PC-3 (cell line): ENCODE data around the gene CEP170. TPM values are rescaled to one million over a fixed set of nuclear protein-coding genes. Genes with fewer than 3 reads are reported as not detected.
"Not testable (repeated sequence)": the region's sequence is repeated elsewhere in the genome, so short reads cannot be mapped to it uniquely, and the experiment has no call there.

Experiments used
- ATAC-seq: fragments of 200-7000 bp; cut with Tn5 transposase; 2 replicates; pipeline ENCODE4 v1.9.1; 2020; ENCODE audit warnings: mild to moderate bottlenecking, moderate library complexity
- BruUV-seq: library from RNA; stranded (reverse); fragments of 400-500 nt; replicated peaks from 2 replicates; lab custom pipeline; 2021; lab: Mats Ljungman, UMichigan
- CTCF ChIA-PET: fragments of 300-600 bp; sonication (Branson Sonifier 250); formaldehyde crosslinking; loops from one replicate; lab custom pipeline; 2022; ENCODE audit warnings: antibody characterized with exemption; lab: Charles Lee
- POLR2A ChIA-PET: fragments of 300-600 bp; sonication (Branson Sonifier 250); formaldehyde crosslinking; loops from one replicate; lab custom pipeline; 2022; ENCODE audit warnings: antibody characterized with exemption; ENCODE audit not compliant: unreplicated experiment; lab: Charles Lee
- DNase-seq: peaks from one replicate; pipeline ENCODE4 v3.0.0-alpha.2; 2015
- H2AFZ ChIP-seq: fragments of 300-600 bp; sonication (generic); 2 replicates; pipeline ENCODE4 v1.6.0; 2016; ENCODE audit warnings: antibody characterized with exemption, low read length
- H3F3A ChIP-seq: fragments of 300-600 bp; sonication (generic); one replicate; pipeline ENCODE4 v1.6.0; 2017; ENCODE audit warnings: antibody characterized with exemption, low read length, control low read depth, mild to moderate bottlenecking; ENCODE audit not compliant: unreplicated experiment
- H3K27ac ChIP-seq: fragments of 300-600 bp; sonication (generic); 2 replicates; pipeline ENCODE4 v1.5.1; 2016; ENCODE audit warnings: mild to moderate bottlenecking, low read length
- H3K27me3 ChIP-seq: fragments of 300-600 bp; sonication (generic); 2 replicates; pipeline ENCODE4 v1.6.1; 2016; ENCODE audit warnings: low read length, mixed read lengths
- H3K36me3 ChIP-seq: fragments of 300-600 bp; sonication (generic); 2 replicates; pipeline ENCODE4 v1.6.1; 2016; ENCODE audit warnings: low read depth, mixed run types, low read length, mixed read lengths
- H3K4me1 ChIP-seq: fragments of 300-600 bp; sonication (generic); 2 replicates; pipeline ENCODE4 v1.5.1; 2016; ENCODE audit warnings: low read length; ENCODE audit not compliant: insufficient read depth
- H3K4me2 ChIP-seq: fragments of 300-600 bp; sonication (generic); 2 replicates; pipeline ENCODE4 v1.6.0; 2016; ENCODE audit warnings: low read length
- H3K4me3 ChIP-seq: fragments of 300-600 bp; sonication (generic); 2 replicates; pipeline ENCODE4 v1.5.1; 2016; ENCODE audit warnings: mild to moderate bottlenecking, low read length, mixed read lengths
- H3K79me2 ChIP-seq: fragments of 300-600 bp; sonication (generic); 2 replicates; pipeline ENCODE4 v1.6.1; 2017; ENCODE audit warnings: low read length, mixed read lengths
- H3K9ac ChIP-seq: fragments of 300-600 bp; sonication (generic); 2 replicates; pipeline ENCODE4 v1.6.0; 2016; ENCODE audit warnings: mild to moderate bottlenecking, low read length
- H3K9me2 ChIP-seq: fragments of 300-600 bp; sonication (generic); replicated peaks from 2 replicates; pipeline ENCODE4 v1.6.1; 2016; ENCODE audit warnings: mixed run types, low read length, mixed read lengths
- H3K9me3 ChIP-seq: fragments of 300-600 bp; sonication (generic); 2 replicates; pipeline ENCODE4 v1.6.1; 2016; ENCODE audit warnings: low read length, mixed read lengths
- H4K20me1 ChIP-seq: fragments of 300-600 bp; sonication (generic); 2 replicates; pipeline ENCODE4 v1.6.1; 2016; ENCODE audit warnings: low read length, mixed read lengths
- intact Hi-C: fragments of 100-400 bp; cut with micrococcal nuclease; formaldehyde crosslinking; loops from 2 replicates; pipeline ENCODE4 v1.9.0; 2023
- total RNA-seq: library from RNA; depleted of rRNA; stranded (reverse); fragments of >200 nt; gene quantifications from 2 replicates; pipeline ENCODE4 v1.2.3, GENCODE V29; 2014

The CEP170 gene
- total RNA-seq, 1 experiment from 2014 or later = 65.3 TPM

GRCh38 chr1:243204336-243204735 is 50.7 kb downstream of the CEP170 start:
- H3K9ac ChIP-seq, H3K27me3 ChIP-seq, CTCF ChIA-PET, BruUV-seq, POLR2A ChIA-PET, H3K79me2 ChIP-seq, H3K9me3 ChIP-seq, H3K4me1 ChIP-seq, ATAC-seq, H3K4me2 ChIP-seq, intact Hi-C loops, H3K4me3 ChIP-seq, H4K20me1 ChIP-seq, H3F3A ChIP-seq, H3K27ac ChIP-seq, H3K9me2 ChIP-seq, H2AFZ ChIP-seq: not testable (repeated sequence)
- peaks cover 13% of the 10 kb centered on the region; the same call in 1 of the 2 replicates for H3K36me3 ChIP-seq
- DNase-seq = peak; percentile 19

GRCh38 chr1:243203196-243203595 is 51.9 kb downstream of the CEP170 start:
- peaks cover 18% of the 10 kb centered on the region for H3K36me3 ChIP-seq
- H3K9ac ChIP-seq, CTCF ChIA-PET, DNase-seq, H3K4me3 ChIP-seq, H3K4me2 ChIP-seq, H3K9me3 ChIP-seq, intact Hi-C loops, H2AFZ ChIP-seq, H3K9me2 ChIP-seq, H4K20me1 ChIP-seq, H3K27me3 ChIP-seq, H3K4me1 ChIP-seq, BruUV-seq, ATAC-seq, H3F3A ChIP-seq, POLR2A ChIA-PET, H3K27ac ChIP-seq, H3K79me2 ChIP-seq: not testable (repeated sequence)

- POLR2A ChIA-PET = interaction anchor here (0.7 kb wide), 1 partner anchor 51 kb away, joined by 4 read pairs; no protein-coding TSS in a partner anchor
- H3K9me2 ChIP-seq, H3K27me3 ChIP-seq, H3F3A ChIP-seq, H3K9me3 ChIP-seq, BruUV-seq, H4K20me1 ChIP-seq, H3K79me2 ChIP-seq, H2AFZ ChIP-seq, H3K4me2 ChIP-seq, H3K4me3 ChIP-seq, H3K4me1 ChIP-seq, intact Hi-C loops, H3K27ac ChIP-seq, DNase-seq, ATAC-seq, CTCF ChIA-PET, H3K9ac ChIP-seq: not testable (repeated sequence)
- H3K36me3 ChIP-seq = peaks cover 13% of the 10 kb centered on the region
These were observed 53.8 kb downstream of the CEP170 start for GRCh38 chr1:243201316-243201715.

GRCh38 chr1:243197524-243197923 is 57.6 kb downstream of the CEP170 start:
- BruUV-seq, POLR2A ChIA-PET: not testable (repeated sequence)

GRCh38 chr1:243193330-243193729 is 61.8 kb downstream of the CEP170 start:
- H2AFZ ChIP-seq, DNase-seq, BruUV-seq, ATAC-seq, POLR2A ChIA-PET, H3K27me3 ChIP-seq, H3K4me1 ChIP-seq, H3K79me2 ChIP-seq, H3F3A ChIP-seq, H3K9me3 ChIP-seq, H3K36me3 ChIP-seq, H3K9ac ChIP-seq, H3K4me3 ChIP-seq, H3K4me2 ChIP-seq, CTCF ChIA-PET, H3K9me2 ChIP-seq, H4K20me1 ChIP-seq, H3K27ac ChIP-seq, intact Hi-C loops: not testable (repeated sequence)

More at GRCh38 chr1:243197524-243197923, 57.6 kb downstream of the CEP170 start:
- ATAC-seq, H3K4me3 ChIP-seq, intact Hi-C loops, CTCF ChIA-PET, H3K4me2 ChIP-seq, H3K4me1 ChIP-seq, H3K9ac ChIP-seq, H4K20me1 ChIP-seq, H3K9me2 ChIP-seq, H3K27ac ChIP-seq, H2AFZ ChIP-seq, H3F3A ChIP-seq, H3K9me3 ChIP-seq, DNase-seq, H3K79me2 ChIP-seq, H3K27me3 ChIP-seq: not testable (repeated sequence)
- peaks cover 10% of the 10 kb centered on the region for H3K36me3 ChIP-seq

- H3K4me3 ChIP-seq, intact Hi-C loops, H3K9me2 ChIP-seq, H2AFZ ChIP-seq, ATAC-seq, H3F3A ChIP-seq, DNase-seq, H3K27ac ChIP-seq, H3K4me1 ChIP-seq, CTCF ChIA-PET, H3K79me2 ChIP-seq, BruUV-seq, POLR2A ChIA-PET, H3K27me3 ChIP-seq, H3K9ac ChIP-seq, H3K9me3 ChIP-seq, H4K20me1 ChIP-seq, H3K4me2 ChIP-seq: not testable (repeated sequence)
- peaks cover 11% of the 10 kb centered on the region; the same call in 1 of the 2 replicates for H3K36me3 ChIP-seq
These were observed 68.7 kb downstream of the CEP170 start for GRCh38 chr1:243186201-243186995.
